ENCODE results near the gene RASGRP1. TPM values are rescaled to one million over a fixed set of nuclear protein-coding genes. Genes with fewer than 3 reads are reported as not detected.
A peak's percentile ranks its signal among the peaks of the same experiment; 100 is the strongest.

RASGRP1 gene
- 100 to 1,000 TPM in 1 of 2 donors, 10 to 100 TPM in 1; 61.2 to 102 TPM for total RNA-seq

GRCh38 chr15:38564557-38565286 lies at the start of gene RASGRP1:
Gene RASGRP1, minus strand, starts transcription at chr15:38564814. Its CDS starts 186 bp downstream, at chr15:38564628.
- peak; percentile 84 to 86 for DNase-seq (ENCODE audit: low spot score in 2 of 2)
- H3K36me3 Mint-ChIP-seq: peaks cover 15 to 36% of the 10 kb centered on the region in 2 donors
- peaks cover 0 to 4% of the 10 kb centered on the region in 2 donors for H3K9me3 Mint-ChIP-seq
- H3K27ac Mint-ChIP-seq: peak within 1 kb of the TSS; percentile 87 to 96
- ATAC-seq: peak; percentile 62 to 63

- Mint-ChIP-seq H3K36me3 (peaks cover 0 to 15% of the 10 kb centered on the region in 2 donors), H3K27ac (peak overlapping the region in 1 of 2 donors; percentile 95), H3K9me3 (peaks cover 7% of the 10 kb centered on the region in 2 donors)
- ATAC-seq: no peak
- DNase-seq (ENCODE audit: low spot score in 2 of 2): no peak
Observed at GRCh38 chr15:38613085-38613484, 48.5 kb upstream of the RASGRP1 start.

DNA sequence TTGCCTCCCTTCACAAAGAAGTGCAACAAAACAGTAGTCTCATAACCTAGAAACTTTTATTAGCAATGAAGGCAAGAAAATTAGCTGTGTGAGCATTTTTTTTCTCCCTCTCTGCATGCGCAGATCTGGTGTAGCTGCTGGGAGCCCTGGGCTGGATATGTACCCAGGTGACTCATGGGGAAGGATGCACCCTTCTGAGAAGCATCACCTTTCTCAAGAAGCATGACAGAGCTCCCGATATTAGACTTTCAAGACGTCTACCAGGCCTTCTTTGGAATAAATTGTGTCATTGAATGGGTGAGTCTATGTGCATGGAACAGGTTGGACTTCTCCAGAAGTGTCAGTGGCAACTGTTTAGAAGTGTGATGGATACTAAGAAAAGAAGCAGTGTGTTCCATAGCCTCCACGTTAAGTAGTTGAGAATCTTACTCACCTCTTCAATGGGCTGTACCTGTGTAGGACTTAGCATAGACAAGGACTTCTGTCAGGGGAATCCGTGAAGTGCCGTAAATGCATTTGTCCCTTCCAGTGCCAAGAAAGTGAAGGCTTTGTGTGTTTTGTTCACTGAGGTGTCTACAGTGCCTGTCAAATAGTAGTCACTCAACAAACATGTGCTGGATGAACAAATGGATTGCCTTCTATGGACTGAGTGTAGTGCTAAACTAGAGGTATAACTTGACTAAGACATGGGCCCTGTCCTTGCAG lies 47.7 kb upstream of the RASGRP1 start:
- Mint-ChIP-seq H3K27ac (peak overlapping the region; percentile 70 to 95), H3K36me3 (peaks cover 0 to 15% of the 10 kb centered on the region in 2 donors), H3K9me3 (peaks cover 7% of the 10 kb centered on the region in 2 donors)
- ATAC-seq: peak; percentile 77 to 82
- DNase-seq (ENCODE audit: low spot score in 2 of 2): peak; percentile 21 to 61

GRCh38 chr15:38611228-38611627 lies 46.6 kb upstream of the RASGRP1 start:
- DNase-seq (ENCODE audit: low spot score in 2 of 2): peak in 1 of 2 donors; percentile 22
- Mint-ChIP-seq H3K27ac (peak overlapping the region; percentile 63 to 95), H3K9me3 (peaks cover 7% of the 10 kb centered on the region in 2 donors), H3K36me3 (peaks cover 0 to 15% of the 10 kb centered on the region in 2 donors)
- peak; percentile 50 to 68 for ATAC-seq

GRCh38 chr15:38610748-38611147 lies 46.1 kb upstream of the RASGRP1 start:
- Mint-ChIP-seq H3K36me3 (peaks cover 0 to 15% of the 10 kb centered on the region in 2 donors), H3K27ac (peak overlapping the region in 1 of 2 donors; percentile 95), H3K9me3 (peaks cover 7% of the 10 kb centered on the region in 2 donors)
- ATAC-seq: peak; percentile 34 to 65
- peak in 1 of 2 donors; percentile 22 for DNase-seq (ENCODE audit: low spot score in 2 of 2)

DNA sequence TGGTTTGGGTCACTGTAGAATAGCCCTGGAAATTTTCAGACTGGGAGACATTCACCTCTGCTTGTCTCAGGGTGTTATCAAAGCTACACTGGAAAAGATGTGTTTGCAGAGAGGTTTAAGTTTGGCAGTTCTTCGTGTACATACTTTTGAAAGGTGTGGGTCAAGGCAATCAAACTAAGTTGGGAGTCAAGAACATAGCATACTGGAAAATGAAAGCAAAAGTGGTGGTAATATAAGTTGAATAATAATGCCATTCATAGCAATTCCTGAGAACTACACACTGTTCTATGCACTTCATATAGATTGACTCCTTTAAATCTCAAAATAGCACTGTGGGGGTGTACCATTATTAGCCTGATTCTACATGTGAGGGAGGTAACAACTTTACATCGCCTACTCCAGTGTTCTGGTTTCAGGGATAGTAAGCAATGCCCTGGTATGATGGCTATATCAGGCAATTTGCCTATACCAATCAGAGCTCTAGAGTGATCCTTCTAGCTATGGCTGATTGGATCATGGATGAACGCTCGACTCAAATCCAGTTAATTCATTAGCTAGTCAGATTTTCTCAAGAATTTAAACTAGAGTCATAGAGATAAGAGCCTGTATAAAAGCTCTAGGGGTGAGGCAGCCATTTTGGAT lies 44.6 kb upstream of the RASGRP1 start:
- ATAC-seq (no peak), DNase-seq (ENCODE audit: low spot score in 2 of 2) (no peak)
- peak overlapping the region in 1 of 2 donors; percentile 95 for H3K27ac Mint-ChIP-seq
- H3K9me3 Mint-ChIP-seq: peaks cover 7% of the 10 kb centered on the region in 2 donors
- peaks cover 0 to 15% of the 10 kb centered on the region in 2 donors for H3K36me3 Mint-ChIP-seq

DNA sequence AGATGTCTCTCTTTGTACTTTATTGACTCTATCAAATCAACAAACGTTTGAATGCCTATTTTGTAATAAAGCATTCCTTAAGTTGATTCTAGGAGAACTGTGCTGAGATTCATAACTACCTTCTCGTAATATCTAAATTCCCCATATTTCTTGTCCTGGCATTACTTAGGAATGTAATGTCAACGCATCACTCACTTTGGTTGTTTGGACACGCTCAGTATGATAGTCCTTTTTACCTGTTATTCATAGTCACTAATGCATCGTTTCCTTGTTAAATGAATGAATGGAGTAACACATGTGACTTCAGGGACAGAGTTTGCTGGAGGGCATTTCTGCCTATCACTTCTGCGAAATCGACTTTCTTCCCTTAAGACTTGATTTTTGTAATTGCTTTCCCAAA lies 44.1 kb upstream of the RASGRP1 start:
- H3K9me3 Mint-ChIP-seq: peaks cover 7% of the 10 kb centered on the region in 2 donors
- ATAC-seq (no peak), DNase-seq (ENCODE audit: low spot score in 2 of 2) (no peak)
- peaks cover 0 to 15% of the 10 kb centered on the region in 2 donors for H3K36me3 Mint-ChIP-seq
- peak overlapping the region in 1 of 2 donors; percentile 95 for H3K27ac Mint-ChIP-seq

GRCh38 chr15:38605744-38606143 lies 41.1 kb upstream of the RASGRP1 start:
- Mint-ChIP-seq H3K36me3 (no peaks in the 10 kb centered on the region), H3K9me3 (peaks cover 0 to 4% of the 10 kb centered on the region in 2 donors), H3K27ac (no peak overlapping the region)
- DNase-seq (ENCODE audit: low spot score in 2 of 2): no peak
- ATAC-seq: peak; percentile 28 to 68

GRCh38 chr15:38603672-38604071 lies 39.1 kb upstream of the RASGRP1 start:
- DNase-seq (ENCODE audit: low spot score in 2 of 2): no peak
- H3K36me3 Mint-ChIP-seq: no peaks in the 10 kb centered on the region
- H3K9me3 Mint-ChIP-seq: no peaks in the 10 kb centered on the region
- no peak for ATAC-seq
- no peak overlapping the region for H3K27ac Mint-ChIP-seq

- DNase-seq (ENCODE audit: low spot score in 2 of 2): no peak
- Mint-ChIP-seq H3K36me3 (no peaks in the 10 kb centered on the region), H3K9me3 (no peaks in the 10 kb centered on the region), H3K27ac (no peak overlapping the region)
- no peak for ATAC-seq
Observed at GRCh38 chr15:38602910-38603670, 38.5 kb upstream of the RASGRP1 start.

DNA sequence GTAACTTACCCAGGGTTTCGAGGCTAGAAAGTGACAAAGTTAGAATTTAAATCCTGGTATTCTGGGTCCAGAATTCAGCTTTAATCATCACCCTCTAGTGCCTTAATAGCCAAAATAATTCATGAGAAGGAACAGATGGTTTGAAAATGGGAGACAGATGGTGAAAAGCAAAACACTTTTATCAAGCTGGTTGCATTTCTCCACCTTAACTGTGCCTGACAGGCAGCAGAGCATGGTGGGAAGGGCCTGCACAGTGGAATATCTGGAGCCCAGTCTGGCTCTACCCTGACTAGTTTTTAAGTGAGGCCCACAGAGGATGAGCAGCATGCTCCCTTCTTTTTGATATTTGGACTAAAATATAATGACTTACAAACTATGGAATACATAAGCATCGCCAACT lies 35.6 kb upstream of the RASGRP1 start:
- DNase-seq (ENCODE audit: low spot score in 2 of 2) (no peak), ATAC-seq (no peak)
- no peaks in the 10 kb centered on the region for H3K9me3 Mint-ChIP-seq
- H3K36me3 Mint-ChIP-seq: no peaks in the 10 kb centered on the region
- no peak overlapping the region for H3K27ac Mint-ChIP-seq

DNA sequence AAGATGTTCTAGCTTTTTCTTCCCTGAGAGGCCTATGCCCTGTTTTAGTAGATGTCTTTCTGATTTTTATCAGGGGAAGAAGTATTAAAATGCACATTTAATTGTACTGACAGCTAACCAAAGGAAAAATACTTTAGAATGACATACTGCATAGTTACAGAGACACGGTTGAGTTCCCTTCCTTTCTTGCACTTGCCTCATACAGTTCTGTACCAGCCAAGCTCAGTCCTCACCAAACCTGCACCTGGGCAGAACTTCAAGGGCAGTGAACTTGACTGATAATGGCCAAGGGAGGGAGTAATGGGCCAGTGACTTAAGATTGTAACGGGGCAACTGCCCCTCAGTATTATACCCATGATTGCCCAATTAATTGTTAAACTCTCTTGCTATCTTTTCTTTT lies 34.1 kb upstream of the RASGRP1 start:
- ATAC-seq (no peak), DNase-seq (ENCODE audit: low spot score in 2 of 2) (no peak)
- H3K9me3 Mint-ChIP-seq: no peaks in the 10 kb centered on the region
- no peaks in the 10 kb centered on the region for H3K36me3 Mint-ChIP-seq
- no peak overlapping the region for H3K27ac Mint-ChIP-seq

DNA sequence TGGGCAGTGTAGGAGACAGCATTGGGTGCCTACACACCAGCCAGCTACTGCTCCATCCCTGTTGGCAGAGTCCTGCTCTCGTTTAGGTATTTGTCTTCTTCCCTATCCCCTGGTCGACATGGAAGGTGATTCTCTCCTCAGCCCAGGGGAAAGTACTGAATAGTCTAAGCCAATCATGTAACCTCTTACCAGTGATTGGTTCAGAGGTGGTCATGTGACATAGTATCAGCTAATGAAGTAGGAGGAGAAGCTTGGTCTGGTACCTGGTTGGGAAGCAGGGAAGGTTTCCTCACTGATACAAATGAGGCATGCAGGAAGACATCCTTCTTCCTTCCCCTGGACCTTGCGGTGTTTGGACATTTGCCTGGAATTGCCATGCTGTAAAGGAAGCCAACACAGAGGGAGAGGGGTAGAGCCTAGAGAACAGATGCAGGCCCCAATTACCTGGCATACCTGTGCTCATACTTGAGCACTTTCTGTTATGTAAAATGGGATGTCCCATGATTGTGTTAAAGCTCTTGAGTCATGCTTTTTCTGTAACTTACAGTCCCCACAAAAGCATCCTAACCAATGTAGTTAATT lies 32.7 kb upstream of the RASGRP1 start:
- ATAC-seq: no peak
- no peaks in the 10 kb centered on the region for H3K9me3 Mint-ChIP-seq
- peak overlapping the region in 1 of 2 donors; percentile 58 for H3K27ac Mint-ChIP-seq
- no peaks in the 10 kb centered on the region for H3K36me3 Mint-ChIP-seq
- no peak for DNase-seq (ENCODE audit: low spot score in 2 of 2)

GRCh38 chr15:38593524-38593923 lies 28.9 kb upstream of the RASGRP1 start:
- H3K27ac Mint-ChIP-seq: no peak overlapping the region
- H3K9me3 Mint-ChIP-seq: no peaks in the 10 kb centered on the region
- no peak for ATAC-seq

DNA sequence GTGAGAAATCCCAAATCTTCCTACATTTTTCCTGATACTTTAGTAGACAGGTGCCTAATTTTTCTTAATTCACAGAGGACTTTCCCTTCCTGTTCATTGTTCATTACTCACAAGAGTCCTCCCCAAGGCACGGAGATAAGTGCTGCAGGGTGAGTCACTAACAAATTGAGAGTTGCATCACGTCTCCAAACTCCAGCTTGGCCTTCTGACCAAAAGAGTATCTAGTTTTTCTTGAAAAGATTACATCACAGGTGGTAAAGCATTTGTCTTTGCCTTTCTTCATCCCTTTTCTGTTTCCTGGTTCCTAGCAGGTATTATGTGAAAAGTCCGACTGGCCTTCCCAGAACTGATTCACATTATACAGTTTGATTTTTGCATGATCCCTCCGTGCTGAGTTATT lies 24.9 kb upstream of the RASGRP1 start:
- peaks cover 6 to 16% of the 10 kb centered on the region in 2 donors for H3K36me3 Mint-ChIP-seq
- peaks cover 4 to 10% of the 10 kb centered on the region in 2 donors for H3K9me3 Mint-ChIP-seq
- peak overlapping the region; percentile 60 to 63 for H3K27ac Mint-ChIP-seq
- DNase-seq (ENCODE audit: low spot score in 2 of 2): no peak
- ATAC-seq: peak; percentile 63 to 88

More at GRCh38 chr15:38593524-38593923, 28.9 kb upstream of the RASGRP1 start:
- H3K36me3 Mint-ChIP-seq: no peaks in the 10 kb centered on the region
- no peak for DNase-seq (ENCODE audit: low spot score in 2 of 2)

DNA sequence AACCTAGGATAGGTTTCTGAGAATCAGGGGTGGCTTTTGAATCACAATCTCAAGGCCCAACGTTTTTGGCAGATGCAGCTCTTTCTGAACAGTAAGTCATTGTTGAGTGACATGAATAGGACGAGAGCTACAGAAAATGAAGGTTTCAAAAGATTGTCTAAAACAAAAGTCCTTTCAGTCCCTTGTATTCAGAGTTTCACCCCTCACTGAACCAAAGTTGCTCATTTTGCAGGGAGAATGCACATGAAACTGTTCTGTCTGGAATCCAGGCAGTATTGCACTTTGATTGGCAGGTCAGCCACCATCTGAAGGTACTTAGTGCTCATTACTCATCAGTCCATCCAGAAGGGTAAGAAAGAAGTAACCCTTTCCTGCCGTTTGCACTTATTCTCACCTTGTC lies 24.1 kb upstream of the RASGRP1 start:
- DNase-seq (ENCODE audit: low spot score in 2 of 2) (no peak), ATAC-seq (peak in 1 of 2 donors; percentile 31)
- Mint-ChIP-seq H3K36me3 (peaks cover 13 to 16% of the 10 kb centered on the region in 2 donors), H3K27ac (peak overlapping the region in 1 of 2 donors; percentile 63), H3K9me3 (peaks cover 4 to 19% of the 10 kb centered on the region in 2 donors)
